Common myeloid progenitor, CD34-positive (primary cell): ENCODE results near the gene STUM.

Experiments
- CTCF ChIA-PET: fragments of 350-600 bp; sonication (Branson Sonifier 250); formaldehyde crosslinking; loops from one replicate; lab custom pipeline; 2021; ENCODE audit warnings: antibody characterized with exemption; lab: Charles Lee
- POLR2A ChIA-PET: fragments of 350-600 bp; sonication (Branson Sonifier 250); formaldehyde crosslinking; loops from one replicate; lab custom pipeline; 2021; ENCODE audit warnings: antibody characterized with exemption; lab: Charles Lee
- DNase-seq, 3 donors: peaks; one replicate each; pipeline versions ENCODE4 v3.0.0 to v3.0.0-alpha.2; 2013
- H3K27ac ChIP-seq, 2 experiments: 1 replicate in 1 of 2; 2 replicates in 1 of 2; pipeline ENCODE4 v1.7.0; 2013; ENCODE audit warnings: inconsistent platforms in 2 of 2, low read length in 2 of 2, mild to moderate bottlenecking in 2 of 2, low read depth in 1 of 2, moderate library complexity in 1 of 2; ENCODE audit not compliant: severe bottlenecking in 2 of 2, insufficient read depth in 1 of 2, poor library complexity in 1 of 2
- H3K27me3 ChIP-seq, 5 experiments: replicated peaks in 2 of 5; 1 replicate in 3 of 5; 2 replicates in 2 of 5; pipeline versions ENCODE4 v1.6.1 to v1.7.0; 2013; ENCODE audit warnings: low read length in 4 of 5, mild to moderate bottlenecking in 2 of 5, moderate library complexity in 2 of 5, inconsistent platforms in 1 of 5; ENCODE audit not compliant: insufficient read depth in 5 of 5, control insufficient read depth in 4 of 5
- H3K36me3 ChIP-seq, 4 experiments: 1 replicate in 2 of 4; 2 replicates in 2 of 4; pipeline versions ENCODE4 v1.6.1 to v1.7.0; 2013; ENCODE audit warnings: low read length in 3 of 4, control low read depth in 1 of 4, mild to moderate bottlenecking in 1 of 4; ENCODE audit not compliant: control insufficient read depth in 4 of 4, insufficient read depth in 4 of 4
- H3K4me1 ChIP-seq, 4 experiments: 1 replicate in 3 of 4; 2 replicates in 1 of 4; pipeline versions ENCODE4 v1.6.1 to v1.7.1; 2013; ENCODE audit warnings: low read length in 3 of 4, mild to moderate bottlenecking in 3 of 4, control low read depth in 1 of 4, inconsistent platforms in 1 of 4, moderate library complexity in 1 of 4; ENCODE audit not compliant: control insufficient read depth in 4 of 4, insufficient read depth in 4 of 4; ENCODE audit errors: control extremely low read depth in 1 of 4
- H3K4me3 ChIP-seq, 7 experiments: 1 replicate in 4 of 7; 2 replicates in 3 of 7; pipeline versions ENCODE4 v1.5.1 to v1.7.0; 2013; ENCODE audit warnings: mild to moderate bottlenecking in 7 of 7, low read length in 6 of 7, moderate library complexity in 6 of 7, inconsistent platforms in 2 of 7, low read depth in 2 of 7, control low read depth in 1 of 7; ENCODE audit not compliant: insufficient read depth in 4 of 7, control insufficient read depth in 1 of 7; ENCODE audit errors: extremely low read depth in 1 of 7
- H3K9me3 ChIP-seq, 5 experiments: 1 replicate in 4 of 5; 2 replicates in 1 of 5; pipeline versions ENCODE4 v1.6.1 to v1.7.1; 2013; ENCODE audit warnings: low read length in 4 of 5, mild to moderate bottlenecking in 2 of 5, inconsistent platforms in 1 of 5, low read depth in 1 of 5, moderate library complexity in 1 of 5; ENCODE audit not compliant: control insufficient read depth in 4 of 5, insufficient read depth in 2 of 5; ENCODE audit errors: control extremely low read depth in 1 of 5
- WGBS: methylation state at CpG from one replicate; pipeline ENCODE4 v1.1.5; 2013; ENCODE audit not compliant: insufficient coverage; 5-methylcytosine and 5-hydroxymethylcytosine counted together

The STUM gene

GRCh38 chr1:226558036-226558650, 9.6 kb downstream of the STUM start:
- Histone ChIP-seq H3K9me3 (peaks cover 0 to 3% (median 0%) of the 10 kb centered on the region in 5 experiments), H3K27me3 (peaks cover 1 to 13% (median 6%) of the 10 kb centered on the region in 5 experiments), H3K4me3 (no peak overlapping the region), H3K36me3 (no peaks in the 10 kb centered on the region), H3K27ac (no peak overlapping the region), H3K4me1 (no peaks in the 10 kb centered on the region)
- no peak for DNase-seq
- WGBS = 100% methylated on average over 2 of the region's 6 CpGs
- ChIA-PET POLR2A (interaction anchor here (0.5 kb wide), 1 partner anchor 28 kb away, joined by 3 read pairs; no protein-coding TSS in a partner anchor), CTCF (no interaction called here)

- peaks cover 0 to 3% (median 0%) of the 10 kb centered on the region in 5 experiments for H3K9me3 ChIP-seq
- 96% methylated on average over 7 of the region's 7 CpGs for WGBS
- ChIA-PET CTCF (interaction anchor here (0.8 to 2.7 kb wide), 2 partner anchors 10 kb away, joined by 4 to 14 read pairs; no protein-coding TSS in a partner anchor), POLR2A (no interaction called here)
- H3K27ac ChIP-seq = no peak overlapping the region
- no peaks in the 10 kb centered on the region for H3K36me3 ChIP-seq
- no peaks in the 10 kb centered on the region for H3K4me1 ChIP-seq
- no peak for DNase-seq
- H3K27me3 ChIP-seq = peaks cover 0 to 3% (median 0%) of the 10 kb centered on the region in 5 experiments
- no peak overlapping the region for H3K4me3 ChIP-seq
Observed at GRCh38 chr1:226560243-226560642, 11.7 kb downstream of the STUM start.

GRCh38 chr1:226562989-226563388, 14.4 kb downstream of the STUM start:
- Histone ChIP-seq H3K4me1 (no peaks in the 10 kb centered on the region), H3K4me3 (no peak overlapping the region), H3K27me3 (peaks cover 0 to 6% (median 0%) of the 10 kb centered on the region in 5 experiments), H3K36me3 (no peaks in the 10 kb centered on the region), H3K9me3 (no peaks in the 10 kb centered on the region), H3K27ac (no peak overlapping the region)
- no CpG with 5 or more reads among the region's 2 CpGs for WGBS
- CTCF ChIA-PET = interaction anchor here (2.7 kb wide), 1 partner anchor 13 kb away, joined by 14 read pairs; no protein-coding TSS in a partner anchor
- POLR2A ChIA-PET = no interaction called here
- DNase-seq = no peak

GRCh38 chr1:226563666-226564065, 15.1 kb downstream of the STUM start:
- peaks cover 0 to 6% (median 0%) of the 10 kb centered on the region in 5 experiments for H3K27me3 ChIP-seq
- no peaks in the 10 kb centered on the region for H3K4me1 ChIP-seq
- no peaks in the 10 kb centered on the region for H3K36me3 ChIP-seq
- H3K9me3 ChIP-seq = no peaks in the 10 kb centered on the region
- H3K27ac ChIP-seq = no peak overlapping the region
- ChIA-PET POLR2A (no interaction called here), CTCF (no interaction called here)
- no peak for DNase-seq
- WGBS = 92% methylated on average over 4 of the region's 6 CpGs
- H3K4me3 ChIP-seq = no peak overlapping the region

GRCh38 chr1:226565476-226565875, 16.9 kb downstream of the STUM start:
- no peak overlapping the region for H3K4me3 ChIP-seq
- ChIA-PET POLR2A (no interaction called here), CTCF (no interaction called here)
- H3K4me1 ChIP-seq = no peaks in the 10 kb centered on the region
- no peak overlapping the region for H3K27ac ChIP-seq
- H3K36me3 ChIP-seq = no peaks in the 10 kb centered on the region
- no peak for DNase-seq
- WGBS = 98% methylated on average over 7 of the region's 8 CpGs
- H3K9me3 ChIP-seq = no peaks in the 10 kb centered on the region
- H3K27me3 ChIP-seq = peaks cover 0 to 8% (median 0%) of the 10 kb centered on the region in 5 experiments

- H3K36me3 ChIP-seq = no peaks in the 10 kb centered on the region
- POLR2A ChIA-PET = no interaction called here
- WGBS = no CpG with 5 or more reads among the region's 1 CpG
- CTCF ChIA-PET = no interaction called here
- no peaks in the 10 kb centered on the region for H3K9me3 ChIP-seq
- no peak for DNase-seq
- peaks cover 0 to 8% (median 0%) of the 10 kb centered on the region in 5 experiments for H3K27me3 ChIP-seq
- H3K4me1 ChIP-seq = no peaks in the 10 kb centered on the region
- H3K27ac ChIP-seq = no peak overlapping the region
- H3K4me3 ChIP-seq = no peak overlapping the region
Observed at GRCh38 chr1:226566234-226566633, 17.7 kb downstream of the STUM start.

- H3K4me1 ChIP-seq = no peaks in the 10 kb centered on the region
- H3K9me3 ChIP-seq = no peaks in the 10 kb centered on the region
- WGBS = 100% methylated on average over 1 of the region's 3 CpGs
- no peak overlapping the region for H3K4me3 ChIP-seq
- ChIA-PET POLR2A (no interaction called here), CTCF (interaction anchor here (1.0 to 1.4 kb wide), 3 partner anchors 15 to 109 kb away, joined by 3 to 5 read pairs (median 4); no protein-coding TSS in a partner anchor)
- H3K36me3 ChIP-seq = no peaks in the 10 kb centered on the region
- H3K27ac ChIP-seq = no peak overlapping the region
- DNase-seq = no peak
- peaks cover 0 to 8% (median 0%) of the 10 kb centered on the region in 5 experiments for H3K27me3 ChIP-seq
Observed at GRCh38 chr1:226566760-226567159, 18.2 kb downstream of the STUM start.
